ENCODE data around the gene SRPX.

Gene SRPX

GRCh38 chrX:38149016-38149415 lies 71.7 kb downstream of the SRPX start:
- no peak for TF ChIP-seq CTCF (IDR thresholded peaks at IDR 0.05; ENCODE audit: control insufficient read depth, extremely low read depth, insufficient read depth)
- no peak for DNase-seq (ENCODE audit: low read depth)
- H3K4me3 ChIP-seq (ENCODE audit: low read depth, low read length) = no peak overlapping the region

- TF ChIP-seq CTCF (IDR thresholded peaks at IDR 0.05; ENCODE audit: control insufficient read depth, extremely low read depth, insufficient read depth) = no peak
- no peak overlapping the region for H3K4me3 ChIP-seq (ENCODE audit: low read depth, low read length)
- DNase-seq (ENCODE audit: low read depth) = no peak
Observed at GRCh38 chrX:38142610-38143009, 78.1 kb downstream of the SRPX start.

GRCh38 chrX:38138900-38139299 lies 81.8 kb downstream of the SRPX start:
- no peak overlapping the region for H3K4me3 ChIP-seq (ENCODE audit: low read depth, low read length)
- TF ChIP-seq CTCF (IDR thresholded peaks at IDR 0.05; ENCODE audit: control insufficient read depth, extremely low read depth, insufficient read depth) = no peak
- DNase-seq (ENCODE audit: low read depth) = no peak

GRCh38 chrX:38138157-38138891 lies 82.3 kb downstream of the SRPX start:
- H3K4me3 ChIP-seq (ENCODE audit: low read depth, low read length) = no peak overlapping the region
- DNase-seq (ENCODE audit: low read depth) = no peak
- no peak for TF ChIP-seq CTCF (IDR thresholded peaks at IDR 0.05; ENCODE audit: control insufficient read depth, extremely low read depth, insufficient read depth)

- no peak for TF ChIP-seq CTCF (IDR thresholded peaks at IDR 0.05; ENCODE audit: control insufficient read depth, extremely low read depth, insufficient read depth)
- no peak for DNase-seq (ENCODE audit: low read depth)
Observed at GRCh38 chrX:38129366-38129765, 91.3 kb downstream of the SRPX start.

GRCh38 chrX:38127961-38128360 lies 92.7 kb downstream of the SRPX start:
- no peak overlapping the region for H3K4me3 ChIP-seq (ENCODE audit: low read depth, low read length)
- no peak for TF ChIP-seq CTCF (IDR thresholded peaks at IDR 0.05; ENCODE audit: control insufficient read depth, extremely low read depth, insufficient read depth)
- no peak for DNase-seq (ENCODE audit: low read depth)

More at GRCh38 chrX:38129366-38129765, 91.3 kb downstream of the SRPX start:
- H3K4me3 ChIP-seq (ENCODE audit: low read depth, low read length) = no peak overlapping the region

GRCh38 chrX:38126179-38126578 lies 94.5 kb downstream of the SRPX start:
- H3K4me3 ChIP-seq (ENCODE audit: low read depth, low read length) = no peak overlapping the region
- DNase-seq (ENCODE audit: low read depth) = no peak
- no peak for TF ChIP-seq CTCF (IDR thresholded peaks at IDR 0.05; ENCODE audit: control insufficient read depth, extremely low read depth, insufficient read depth)
